ENCODE measurements around the gene SLC25A36.

DNA sequence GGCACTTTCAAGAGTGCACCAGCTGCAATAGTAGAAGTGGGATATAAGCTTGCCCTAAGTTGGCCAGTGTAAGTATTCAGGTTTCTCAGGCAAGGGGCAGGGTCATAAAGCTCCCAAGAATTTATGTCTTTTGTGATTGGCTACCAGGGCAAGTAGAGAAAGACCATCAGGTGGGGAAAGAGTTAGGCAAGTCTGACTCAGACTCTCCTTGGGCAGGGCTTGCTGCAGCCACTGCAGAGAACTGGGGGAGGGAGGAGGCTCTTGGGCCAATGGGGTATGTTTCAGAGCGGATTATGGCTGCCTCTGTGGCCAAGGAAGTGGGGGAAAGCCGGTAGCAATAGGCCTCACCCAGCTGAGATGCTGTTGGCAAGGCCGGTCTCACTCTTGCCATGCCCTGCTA is 44.6 kb upstream of the SLC25A36 start:
- TF ChIP-seq, protein P1, sequence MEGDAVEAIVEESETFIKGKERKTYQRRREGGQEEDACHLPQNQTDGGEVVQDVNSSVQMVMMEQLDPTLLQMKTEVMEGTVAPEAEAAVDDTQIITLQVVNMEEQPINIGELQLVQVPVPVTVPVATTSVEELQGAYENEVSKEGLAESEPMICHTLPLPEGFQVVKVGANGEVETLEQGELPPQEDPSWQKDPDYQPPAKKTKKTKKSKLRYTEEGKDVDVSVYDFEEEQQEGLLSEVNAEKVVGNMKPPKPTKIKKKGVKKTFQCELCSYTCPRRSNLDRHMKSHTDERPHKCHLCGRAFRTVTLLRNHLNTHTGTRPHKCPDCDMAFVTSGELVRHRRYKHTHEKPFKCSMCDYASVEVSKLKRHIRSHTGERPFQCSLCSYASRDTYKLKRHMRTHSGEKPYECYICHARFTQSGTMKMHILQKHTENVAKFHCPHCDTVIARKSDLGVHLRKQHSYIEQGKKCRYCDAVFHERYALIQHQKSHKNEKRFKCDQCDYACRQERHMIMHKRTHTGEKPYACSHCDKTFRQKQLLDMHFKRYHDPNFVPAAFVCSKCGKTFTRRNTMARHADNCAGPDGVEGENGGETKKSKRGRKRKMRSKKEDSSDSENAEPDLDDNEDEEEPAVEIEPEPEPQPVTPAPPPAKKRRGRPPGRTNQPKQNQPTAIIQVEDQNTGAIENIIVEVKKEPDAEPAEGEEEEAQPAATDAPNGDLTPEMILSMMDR (IDR thresholded peaks at IDR 0.05): no peak
- TF ChIP-seq POLR2A (IDR thresholded peaks at IDR 0.05): no peak

All from lower leg skin (tissue), 3 donors.